Endodermal cell (in vitro differentiated cells): ENCODE measurements around the gene SLC9A8. TPM values are rescaled to one million over a fixed set of nuclear protein-coding genes. Genes with fewer than 3 reads are reported as not detected.
A peak's percentile ranks its signal among the peaks of the same experiment; 100 is the strongest.

Source experiments
- DNase-seq: peaks from one replicate; pipeline ENCODE4 v3.0.0-alpha.2; 2017
- H3K27ac ChIP-seq: 2 replicates; pipeline ENCODE4 v1.5.1; 2013; ENCODE audit warnings: mild to moderate bottlenecking, low read depth, low read length, moderate library complexity
- H3K27me3 ChIP-seq: 2 replicates; pipeline ENCODE4 v1.6.1; 2013; ENCODE audit warnings: mild to moderate bottlenecking, low read length, moderate library complexity; ENCODE audit not compliant: insufficient read depth, control insufficient read depth, poor library complexity, severe bottlenecking
- H3K36me3 ChIP-seq: 2 replicates; pipeline ENCODE4 v1.7.0; 2013; ENCODE audit warnings: mild to moderate bottlenecking, low read length, moderate library complexity; ENCODE audit not compliant: control insufficient read depth, insufficient read depth
- H3K4me1 ChIP-seq: one replicate; pipeline ENCODE4 v1.7.0; 2013; ENCODE audit warnings: low read length; ENCODE audit not compliant: control insufficient read depth, insufficient read depth
- H3K4me3 ChIP-seq: 2 replicates; pipeline ENCODE4 v1.5.1; 2013; ENCODE audit warnings: mild to moderate bottlenecking, low read length, moderate library complexity
- H3K9ac ChIP-seq: 2 replicates; pipeline ENCODE4 v1.6.1; 2013; ENCODE audit warnings: mild to moderate bottlenecking, low read length, moderate library complexity; ENCODE audit not compliant: poor library complexity, severe bottlenecking; ENCODE audit errors: extremely low read depth
- H3K9me3 ChIP-seq: 2 replicates; pipeline ENCODE4 v1.6.1; 2013; ENCODE audit warnings: mild to moderate bottlenecking, low read length, moderate library complexity; ENCODE audit not compliant: control insufficient read depth
- H3K27ac Mint-ChIP-seq: 2 replicates; pipeline ENCODE4 v1.8.0; 2020; ENCODE audit warnings: mixed read lengths
- H3K27me3 Mint-ChIP-seq: 2 replicates; pipeline ENCODE4 v1.8.0; 2021; ENCODE audit warnings: mild to moderate bottlenecking, mixed read lengths; ENCODE audit not compliant: insufficient read depth
- H3K36me3 Mint-ChIP-seq: 2 replicates; pipeline ENCODE4 v1.8.0; 2020; ENCODE audit warnings: low read depth, mixed read lengths
- H3K4me1 Mint-ChIP-seq: 2 replicates; pipeline ENCODE4 v1.8.0; 2020; ENCODE audit warnings: mixed read lengths
- H3K4me3 Mint-ChIP-seq: 2 replicates; pipeline ENCODE4 v1.8.0; 2020; ENCODE audit warnings: mild to moderate bottlenecking, moderate library complexity, mixed read lengths
- H3K9me3 Mint-ChIP-seq: 2 replicates; pipeline ENCODE4 v1.8.0; 2020; ENCODE audit warnings: mild to moderate bottlenecking, mixed read lengths
- CTCF ChIP-seq: fragments of 200-600 bp; sonication (generic); conservative IDR thresholded peaks from 2 replicates; pipeline ENCODE4 v1.5.0; 2021; ENCODE audit warnings: antibody characterized with exemption, mild to moderate bottlenecking
- WGBS, 2 experiments: methylation state at CpG; one replicate each; pipeline versions ENCODE4 v1.1.5 to v1.1.7; 2013; ENCODE audit warnings: missing lambda C conversion rate in 2 of 2, mixed read lengths in 1 of 2; ENCODE audit not compliant: insufficient coverage in 1 of 2, insufficient read length in 1 of 2; 5-methylcytosine and 5-hydroxymethylcytosine counted together
- total RNA-seq, 2 donors: library from RNA; stranded (reverse); fragmentation: NEBNext Ultra II Directional in 1 of 2; extraction: Animal tissue kit (Norgen Biotek cat#: 25700) in 1 of 2; gene quantifications; 2 replicates in 1 of 2; 3 replicates in 1 of 2; pipeline ENCODE4 v1.2.1, GENCODE V29; 2021

SLC9A8 gene
- total RNA-seq, 2 donors from 2014 or later, result 8.6 to 10.3 TPM

DNA sequence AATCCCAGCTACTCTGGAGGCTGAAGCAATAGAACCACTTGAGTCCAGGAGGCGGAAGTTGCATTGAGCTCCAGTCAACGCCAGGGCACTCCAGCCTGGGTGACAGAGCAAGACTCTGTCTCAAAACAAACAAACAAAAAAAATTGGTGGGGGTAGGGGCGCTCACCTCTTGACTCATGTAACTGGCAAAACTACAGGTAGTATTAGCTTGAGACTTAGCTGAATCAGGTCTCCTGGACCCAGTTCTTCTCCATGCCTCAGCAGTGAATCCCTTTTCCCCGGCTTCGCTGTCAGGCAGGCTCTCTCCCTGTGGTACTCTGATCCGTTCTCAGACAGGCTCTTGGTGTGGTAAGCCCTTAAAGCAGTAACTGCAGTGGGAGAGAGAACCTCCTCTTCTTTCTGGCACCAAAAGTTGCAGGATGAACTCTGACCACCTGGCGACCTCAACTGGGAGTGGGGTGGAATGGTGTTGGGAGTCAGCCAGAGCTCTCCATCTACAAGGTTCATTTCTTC is 12.9 kb downstream of the SLC9A8 start:
- peaks cover 34% of the 10 kb centered on the region for H3K36me3 Mint-ChIP-seq
- no peaks in the 10 kb centered on the region for H3K9me3 ChIP-seq
- no peaks in the 10 kb centered on the region for H3K9me3 Mint-ChIP-seq
- peaks cover 33% of the 10 kb centered on the region for H3K36me3 ChIP-seq
- no peak overlapping the region for H3K9ac ChIP-seq
- peaks cover 13% of the 10 kb centered on the region for H3K27me3 ChIP-seq
- H3K27me3 Mint-ChIP-seq, result peaks cover 18% of the 10 kb centered on the region
- H3K27ac Mint-ChIP-seq, result no peak overlapping the region
- no peak overlapping the region for H3K4me3 Mint-ChIP-seq
- peaks cover 6% of the 10 kb centered on the region for H3K4me1 ChIP-seq
- DNase-seq, result peak; percentile 70
- peak; percentile 60 for TF ChIP-seq CTCF
- WGBS, 2 experiments, result 85 to 94% methylated on average over 3 to 7 of the region's 7 CpGs
- H3K4me3 ChIP-seq, result no peak overlapping the region
- H3K4me1 Mint-ChIP-seq, result peaks cover 2% of the 10 kb centered on the region
- no peak overlapping the region for H3K27ac ChIP-seq

DNA sequence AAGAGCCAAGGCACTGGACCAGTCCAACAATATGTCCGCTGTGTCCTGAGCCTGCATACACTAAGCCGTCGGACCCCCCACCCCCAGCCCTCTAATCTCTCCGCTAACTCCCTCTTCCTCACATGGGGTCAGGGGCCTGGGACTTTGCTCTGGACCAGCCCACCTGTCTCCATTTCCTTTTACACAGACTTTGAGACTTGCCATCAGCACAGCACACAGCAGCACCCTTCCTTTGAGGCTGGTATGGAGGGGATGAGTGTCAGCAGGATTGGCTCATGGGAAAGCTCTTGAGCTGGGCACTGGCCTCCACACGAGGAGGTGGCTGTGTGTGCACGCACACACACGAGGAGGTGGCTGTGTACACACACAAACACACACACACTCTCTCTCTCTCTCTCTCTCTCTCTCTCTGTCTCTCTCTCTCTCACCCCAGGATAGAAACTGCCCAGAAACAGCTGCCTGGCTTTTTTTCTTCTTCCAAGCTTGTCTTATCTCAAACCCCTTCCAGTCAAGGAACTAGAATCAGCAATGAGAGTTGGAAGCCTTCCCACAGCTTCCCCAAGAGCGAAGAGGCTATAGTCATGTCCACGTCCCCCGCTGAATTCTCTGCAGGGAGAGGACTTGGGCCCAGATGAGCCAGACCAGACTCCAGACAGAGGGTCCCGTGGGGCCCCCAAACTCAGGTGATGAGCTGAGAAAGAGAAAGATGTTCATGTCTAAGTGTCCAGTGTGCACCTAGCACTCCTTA is 18.6 kb downstream of the SLC9A8 start:
- H3K4me1 Mint-ChIP-seq, result no peaks in the 10 kb centered on the region
- no peak for TF ChIP-seq CTCF
- no peak for DNase-seq
- no peak overlapping the region for H3K4me3 Mint-ChIP-seq
- H3K9me3 ChIP-seq, result peaks cover 4% of the 10 kb centered on the region
- peaks cover 58% of the 10 kb centered on the region for H3K27me3 ChIP-seq
- peaks cover 25% of the 10 kb centered on the region for H3K36me3 Mint-ChIP-seq
- peak overlapping the region; percentile 26 for H3K27ac Mint-ChIP-seq
- no peaks in the 10 kb centered on the region for H3K9me3 Mint-ChIP-seq
- no peak overlapping the region for H3K4me3 ChIP-seq
- no peaks in the 10 kb centered on the region for H3K4me1 ChIP-seq
- peaks cover 65% of the 10 kb centered on the region for H3K27me3 Mint-ChIP-seq
- WGBS, 2 experiments, result 91 to 97% methylated on average over 5 to 11 of the region's 11 CpGs
- no peak overlapping the region for H3K27ac ChIP-seq
- no peak overlapping the region for H3K9ac ChIP-seq
- H3K36me3 ChIP-seq, result peaks cover 16% of the 10 kb centered on the region

- 83 to 92% methylated on average over 5 to 12 of the region's 12 CpGs for WGBS, 2 experiments
- no peaks in the 10 kb centered on the region for H3K4me1 Mint-ChIP-seq
- Histone ChIP-seq H3K9ac (no peak overlapping the region), H3K36me3 (peaks cover 15% of the 10 kb centered on the region), H3K9me3 (peaks cover 4% of the 10 kb centered on the region), H3K4me1 (no peaks in the 10 kb centered on the region), H3K27me3 (peaks cover 64% of the 10 kb centered on the region), H3K27ac (no peak overlapping the region), H3K4me3 (no peak overlapping the region)
- no peak overlapping the region for H3K27ac Mint-ChIP-seq
- no peak for TF ChIP-seq CTCF
- H3K27me3 Mint-ChIP-seq, result peaks cover 73% of the 10 kb centered on the region
- H3K4me3 Mint-ChIP-seq, result no peak overlapping the region
- H3K9me3 Mint-ChIP-seq, result no peaks in the 10 kb centered on the region
- no peak for DNase-seq
- peaks cover 26% of the 10 kb centered on the region for H3K36me3 Mint-ChIP-seq
Measured at GRCh38 chr20:49831770-49832631, 19.4 kb downstream of the SLC9A8 start.
